Testis (tissue), 2 donors: Measurements from ENCODE around the gene DUS3L.

Experiments
- POLR2A ChIP-seq: fragments of 450-650 bp; IDR thresholded peaks from one replicate; pipeline ENCODE4 v1.6.1; 2017; ENCODE audit warnings: antibody characterized with exemption, mild to moderate bottlenecking, moderate library complexity
- TF ChIP-seq, protein P1 (sequence below), 3 experiments: fragments of 450-650 bp in 2 of 3; fragments of 200-600 bp in 1 of 3; sonication (generic) in 1 of 3; IDR thresholded peaks; one replicate each; pipeline ENCODE4 v1.5.1; 2016 to 2019; ENCODE audit warnings: antibody characterized with exemption in 3 of 3, mild to moderate bottlenecking in 2 of 3, moderate library complexity in 1 of 3

DNA sequence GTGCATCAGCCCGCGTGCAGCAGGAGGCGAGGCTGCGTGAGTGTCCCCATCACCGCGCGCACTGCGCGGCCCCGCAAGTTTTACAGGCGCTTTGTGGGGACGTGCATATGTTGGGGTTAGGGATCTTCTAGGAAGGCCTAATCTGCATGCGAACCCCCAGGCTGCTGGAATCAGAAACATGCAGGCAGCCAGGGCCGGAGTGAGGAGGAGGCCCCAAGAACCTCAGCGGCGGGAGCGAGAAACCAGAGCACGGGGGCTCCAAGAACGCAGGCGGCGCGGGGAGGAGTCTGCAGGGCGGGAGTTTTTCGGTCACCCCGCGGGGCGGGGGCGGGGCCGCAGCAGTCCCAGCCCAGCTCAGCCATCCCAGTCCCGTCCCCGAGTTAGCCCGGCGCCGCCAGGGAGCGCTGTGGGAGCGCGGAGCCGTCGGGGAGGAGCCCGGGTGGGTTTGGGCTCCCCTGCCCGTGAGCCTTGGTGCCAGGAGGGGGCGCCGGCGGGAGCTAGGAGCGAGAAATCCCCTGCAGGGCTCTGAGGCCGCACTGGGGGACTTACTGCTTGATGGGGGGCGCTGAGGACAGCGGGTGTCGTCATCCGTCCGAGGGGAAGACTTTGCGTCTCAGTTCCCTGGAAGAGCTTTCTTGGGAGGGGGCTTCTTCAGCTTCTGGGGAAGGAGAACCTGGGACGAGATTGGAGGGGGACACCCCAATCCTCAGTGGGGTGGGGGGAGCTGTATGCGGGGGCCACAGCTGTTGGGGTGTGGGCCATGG is 13.0 kb upstream of the DUS3L start:
- no peak for TF ChIP-seq POLR2A
- TF ChIP-seq, protein P1, sequence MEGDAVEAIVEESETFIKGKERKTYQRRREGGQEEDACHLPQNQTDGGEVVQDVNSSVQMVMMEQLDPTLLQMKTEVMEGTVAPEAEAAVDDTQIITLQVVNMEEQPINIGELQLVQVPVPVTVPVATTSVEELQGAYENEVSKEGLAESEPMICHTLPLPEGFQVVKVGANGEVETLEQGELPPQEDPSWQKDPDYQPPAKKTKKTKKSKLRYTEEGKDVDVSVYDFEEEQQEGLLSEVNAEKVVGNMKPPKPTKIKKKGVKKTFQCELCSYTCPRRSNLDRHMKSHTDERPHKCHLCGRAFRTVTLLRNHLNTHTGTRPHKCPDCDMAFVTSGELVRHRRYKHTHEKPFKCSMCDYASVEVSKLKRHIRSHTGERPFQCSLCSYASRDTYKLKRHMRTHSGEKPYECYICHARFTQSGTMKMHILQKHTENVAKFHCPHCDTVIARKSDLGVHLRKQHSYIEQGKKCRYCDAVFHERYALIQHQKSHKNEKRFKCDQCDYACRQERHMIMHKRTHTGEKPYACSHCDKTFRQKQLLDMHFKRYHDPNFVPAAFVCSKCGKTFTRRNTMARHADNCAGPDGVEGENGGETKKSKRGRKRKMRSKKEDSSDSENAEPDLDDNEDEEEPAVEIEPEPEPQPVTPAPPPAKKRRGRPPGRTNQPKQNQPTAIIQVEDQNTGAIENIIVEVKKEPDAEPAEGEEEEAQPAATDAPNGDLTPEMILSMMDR (IDR thresholded peaks at IDR 0.05), result peak; percentile 67 to 81 (median 77)
